GM12878 (cell line): ENCODE results near the gene SMG5. TPM values are rescaled to one million over a fixed set of nuclear protein-coding genes. Genes with fewer than 3 reads are reported as not detected.
A peak's percentile ranks its signal among the peaks of the same experiment; 100 is the strongest.

ENCODE experiments used
- ATAC-seq: fragments of 200-7000 bp; cut with Tn5 transposase; 3 replicates; pipeline ENCODE4 v1.9.1; 2020; ENCODE audit warnings: mild to moderate bottlenecking, moderate library complexity
- BruUV-seq: library from RNA; stranded (reverse); fragments of 400-500 nt; replicated peaks from 2 replicates; lab custom pipeline; 2021; lab: Mats Ljungman, UMichigan
- CTCF ChIA-PET: fragments of 300-600 bp; sonication (Branson Sonifier 250); formaldehyde crosslinking; extraction: SDS; loops from one replicate; lab custom pipeline; 2021; ENCODE audit warnings: inconsistent platforms; lab: Yijun Ruan, JAX
- POLR2A ChIA-PET: fragments of 350-600 bp; formaldehyde crosslinking; extraction: SDS; loops from one replicate; lab custom pipeline; 2021; ENCODE audit warnings: inconsistent platforms; lab: Charles Lee
- RAD21 ChIA-PET: fragments of 300-600 bp; sonication (Branson Sonifier 250); formaldehyde crosslinking; loops from one replicate; lab custom pipeline; 2023; ENCODE audit warnings: antibody characterized with exemption; ENCODE audit not compliant: unreplicated experiment; lab: Charles Lee
- SMC1A ChIA-PET: fragments of 300-600 bp; sonication (Branson Sonifier 250); formaldehyde crosslinking; loops from one replicate; lab custom pipeline; 2023; ENCODE audit not compliant: unreplicated experiment, uncharacterized antibody; lab: Charles Lee
- DNase-seq: peaks from one replicate; pipeline ENCODE4 v3.0.0-alpha.2; 2011; ENCODE audit warnings: low read depth, low spot score
- FAIRE-seq: peaks from 3 replicates; lab custom pipeline; 2011; peaks lifted over from hg19 to GRCh38; lab: Jason Lieb, UNC
- H2AFZ ChIP-seq: 2 replicates; pipeline ENCODE4 v1.6.0; 2011; ENCODE audit warnings: low read depth, low read length, control low read depth; ENCODE audit not compliant: control insufficient read depth
- H3K27ac ChIP-seq: 2 replicates; pipeline ENCODE4 v1.5.1; 2011; ENCODE audit warnings: control low read depth; ENCODE audit not compliant: control insufficient read depth, insufficient read depth
- H3K27me3 ChIP-seq, 2 experiments: replicated peaks in 1 of 2; 2 replicates each; pipeline versions ENCODE4 v1.6.0 to v1.6.1; 2011; ENCODE audit warnings: low read length in 1 of 2; ENCODE audit not compliant: control insufficient read depth in 2 of 2, insufficient read depth in 2 of 2
- H3K36me3 ChIP-seq, 2 experiments: 2 replicates each; pipeline ENCODE4 v1.5.1; 2011; ENCODE audit warnings: low read length in 1 of 2; ENCODE audit not compliant: control insufficient read depth in 2 of 2, insufficient read depth in 2 of 2
- H3K4me1 ChIP-seq: 2 replicates; pipeline ENCODE4 v1.6.1; 2011; ENCODE audit warnings: mild to moderate bottlenecking, low read length, moderate library complexity, mixed read lengths; ENCODE audit not compliant: control insufficient read depth, insufficient read depth
- H3K4me2 ChIP-seq: 2 replicates; pipeline ENCODE4 v1.6.0; 2011; ENCODE audit warnings: control low read depth; ENCODE audit not compliant: control insufficient read depth, insufficient read depth
- H3K4me3 ChIP-seq: fragments of 200-600 bp; sonication (generic); 2 replicates; pipeline ENCODE4 v1.5.1; 2016
- H3K79me2 ChIP-seq: 2 replicates; pipeline ENCODE4 v1.6.0; 2011; ENCODE audit warnings: low read length; ENCODE audit not compliant: control insufficient read depth, insufficient read depth
- H3K9ac ChIP-seq: 2 replicates; pipeline ENCODE4 v1.8.0; 2011; ENCODE audit warnings: low read length, control low read depth, mixed read lengths; ENCODE audit not compliant: control insufficient read depth, insufficient read depth
- H3K9me3 ChIP-seq: replicated peaks from 3 replicates; pipeline ENCODE4 v1.5.1; 2011; ENCODE audit warnings: mild to moderate bottlenecking, low read length; ENCODE audit not compliant: control insufficient read depth, insufficient read depth
- H4K20me1 ChIP-seq: 2 replicates; pipeline ENCODE4 v1.6.0; 2011; ENCODE audit not compliant: control insufficient read depth, insufficient read depth
- BCL3 ChIP-seq: IDR thresholded peaks from 2 replicates; pipeline ENCODE4 v1.6.1; 2011; ENCODE audit warnings: borderline replicate concordance, low read depth, mild to moderate bottlenecking, moderate library complexity, low read length; ENCODE audit not compliant: insufficient read depth, poor library complexity, severe bottlenecking
- NR2C1 ChIP-seq: fragments of 450-650 bp; IDR thresholded peaks from 2 replicates; pipeline ENCODE4 v1.6.1; 2017; ENCODE audit warnings: antibody characterized with exemption, mild to moderate bottlenecking, moderate library complexity
- PBX3 ChIP-seq: IDR thresholded peaks from 2 replicates; pipeline ENCODE4 v1.6.1; 2011; ENCODE audit warnings: mild to moderate bottlenecking, low read depth, low read length, moderate library complexity; ENCODE audit not compliant: insufficient replicate concordance
- WGBS: methylation state at CpG from one replicate; pipeline ENCODE4 v1.1.6; 2016; ENCODE audit warnings: low lambda C conversion rate; ENCODE audit not compliant: insufficient replicate concordance, insufficient coverage; ENCODE audit errors: missing lambda C conversion rate; 5-methylcytosine and 5-hydroxymethylcytosine counted together
- in situ Hi-C: fragments of 300-500 bp; cut with MboI; formaldehyde crosslinking; loops from 9 replicates; pipeline ENCODE4 v1.14.3; 2018; ENCODE audit warnings: mixed read lengths
- intact Hi-C: fragments of 100-400 bp; cut with micrococcal nuclease; formaldehyde crosslinking; loops from one replicate; pipeline ENCODE4 v1.14.2; 2022; ENCODE audit not compliant: unreplicated experiment
- polyA plus RNA-seq, 11 experiments: library from polyadenylated mRNA; depleted of rRNA in 4 of 11; unstranded in 6 of 11; stranded (reverse) in 5 of 11; fragments of >200 nt; fragmentation: Nextera tagmentation in 4 of 11; fragmentation: Illumina TruSeq in 1 of 11; extraction: Ambion mirVana in 4 of 11; extraction: Trizol in 1 of 11; gene quantifications; 1 replicate in 1 of 11; 2 replicates in 10 of 11; pipeline versions ENCODE4 v1.2.1 to v1.2.3, GENCODE V29; 2011 to 2016; ENCODE audit warnings: inconsistent platforms in 2 of 11, missing spikeins in 2 of 11, low read depth in 1 of 11
- total RNA-seq, 4 experiments: library from RNA; depleted of rRNA in 3 of 4; stranded (reverse); fragments of >200 nt in 3 of 4; fragmentation: Illumina TruSeq in 1 of 4; extraction: Trizol in 1 of 4; gene quantifications; 2 replicates each; pipeline versions ENCODE4 v1.2.1 to v1.2.3, GENCODE V29; 2013 to 2021

SMG5 gene
- total and polyA plus RNA-seq, 10 of the 15 experiments (the other 5 are each of a cell fraction or from before 2014, with no cell fraction given): 0.76 to 61.5 (median 48.8) TPM

GRCh38 chr1:156262461-156263287 lies 20.0 kb downstream of the SMG5 start:
- no peak overlapping the region for H3K9ac ChIP-seq
- H3K4me3 ChIP-seq: no peak overlapping the region
- H2AFZ ChIP-seq: no peak overlapping the region
- no peaks in the 10 kb centered on the region for H3K27me3 ChIP-seq
- DNase-seq: no peak
- H3K4me1 ChIP-seq: no peaks in the 10 kb centered on the region
- 93% methylated on average over 8 of the region's 9 CpGs for WGBS
- no peak overlapping the region for H3K27ac ChIP-seq
- no peak for FAIRE-seq
- no peak overlapping the region for H3K4me2 ChIP-seq
- in situ Hi-C loops: no loop called here
- intact Hi-C loops: no loop called here
- no peaks in the 10 kb centered on the region for H3K79me2 ChIP-seq
- BruUV-seq: no TSS peak
- H4K20me1 ChIP-seq: no peaks in the 10 kb centered on the region
- ChIA-PET POLR2A (interaction anchor here (0.6 to 0.9 kb wide), 3 partner anchors 18 to 494 kb away, joined by 3 to 5 read pairs (median 3); no protein-coding TSS in a partner anchor), CTCF (no interaction called here), RAD21 (no interaction called here), SMC1A (no interaction called here)
- no peaks in the 10 kb centered on the region for H3K9me3 ChIP-seq
- no peak for ATAC-seq
- TF ChIP-seq BCL3 (peak; percentile 91), PBX3 (peak; percentile 47), NR2C1 (no peak)
- peaks cover 55 to 60% of the 10 kb centered on the region in 2 experiments for H3K36me3 ChIP-seq
